NOMO-1 (cell line): Measurements from ENCODE around the gene CEP20.
"Not testable (repeated sequence)": the region's sequence is repeated elsewhere in the genome, so short reads cannot be mapped to it uniquely, and the experiment has no call there.

ENCODE experiments used
- DNase-seq, 2 experiments: peaks; one replicate each; lab custom pipeline; 2025; ENCODE audit not compliant: unreplicated experiment in 2 of 2; lab: John Stamatoyannopoulos, UW

The CEP20 gene

GRCh38 chr16:15888072-15888976, at the start of gene CEP20:
TSS of gene CEP20 (minus strand) at chr16:15888603. CDS start at chr16:15888585, 18 bp downstream.
- DNase-seq: peak; percentile 98

- DNase-seq: peak; percentile 63 to 87
Measured at GRCh38 chr16:15936809-15937208, 48.4 kb upstream of the CEP20 start.

- DNase-seq: no peak
Measured at GRCh38 chr16:15934991-15935390, 46.6 kb upstream of the CEP20 start.

GRCh38 chr16:15933781-15934180, 45.4 kb upstream of the CEP20 start:
- DNase-seq: peak in 1 of 2 experiments; percentile 32

GRCh38 chr16:15932939-15933338, 44.5 kb upstream of the CEP20 start:
- peak in 1 of 2 experiments; percentile 65 for DNase-seq

GRCh38 chr16:15928261-15929104, 40.1 kb upstream of the CEP20 start:
- DNase-seq: no peak

GRCh38 chr16:15925631-15926030, 37.2 kb upstream of the CEP20 start:
- DNase-seq: no peak

- no peak for DNase-seq
Measured at GRCh38 chr16:15924996-15925395, 36.6 kb upstream of the CEP20 start.

- no peak for DNase-seq
Measured at GRCh38 chr16:15919331-15919730, 30.9 kb upstream of the CEP20 start.

GRCh38 chr16:15918314-15918713, 29.9 kb upstream of the CEP20 start:
- not testable (repeated sequence) for DNase-seq

GRCh38 chr16:15916323-15916722, 27.9 kb upstream of the CEP20 start:
- no peak for DNase-seq

- no peak for DNase-seq
Measured at GRCh38 chr16:15915555-15916081, 27.2 kb upstream of the CEP20 start.

- DNase-seq: no peak
Measured at GRCh38 chr16:15913046-15913698, 24.8 kb upstream of the CEP20 start.

GRCh38 chr16:15911198-15911597, 22.8 kb upstream of the CEP20 start:
- DNase-seq: no peak

- no peak for DNase-seq
Measured at GRCh38 chr16:15907863-15908478, 19.6 kb upstream of the CEP20 start.

- DNase-seq: no peak
Measured at GRCh38 chr16:15906439-15906838, 18.0 kb upstream of the CEP20 start.

GRCh38 chr16:15903960-15904359, 15.6 kb upstream of the CEP20 start:
- no peak for DNase-seq

- no peak for DNase-seq
Measured at GRCh38 chr16:15900901-15901500, 12.6 kb upstream of the CEP20 start.

GRCh38 chr16:15900357-15900756, 12.0 kb upstream of the CEP20 start:
- no peak for DNase-seq

- DNase-seq: peak in 1 of 2 experiments; percentile 45
Measured at GRCh38 chr16:15899538-15900100, 11.2 kb upstream of the CEP20 start.
